Measurements from ENCODE around the gene DQX1. TPM values are rescaled to one million over a fixed set of nuclear protein-coding genes. Genes with fewer than 3 reads are reported as not detected.

DQX1 gene
- total and polyA plus RNA-seq, 2 of the 4 experiments (the other 2 are of a cell fraction), result 0.07 TPM; not detected in 1

DNA sequence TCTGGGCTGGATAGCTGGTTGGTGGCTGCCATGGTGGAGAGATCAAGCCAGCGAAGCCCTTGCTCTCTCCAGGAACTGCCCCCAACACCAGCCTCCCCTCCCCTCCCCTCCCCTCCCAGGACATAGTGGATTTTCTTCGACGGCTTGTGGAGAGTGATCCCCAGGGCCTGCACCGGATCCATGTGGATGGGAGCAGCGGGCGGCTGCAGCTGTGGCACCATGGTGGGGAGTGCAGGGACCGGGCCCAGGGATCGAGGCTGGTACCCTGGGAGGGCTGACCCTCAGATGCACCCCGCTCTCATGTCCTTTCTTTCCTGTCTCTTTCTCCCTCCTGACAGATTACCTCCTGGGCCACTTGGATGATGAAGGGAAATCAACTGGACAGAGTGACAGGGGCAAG is 36.1 kb downstream of the DQX1 start:
- in situ Hi-C loops (cut with MboI; ENCODE audit: low sequenced_read_pairs), result loop anchor here (25.0 kb wide), 1 partner anchor 372 kb away; no protein-coding TSS in a partner anchor
- ChIA-PET POLR2A (ENCODE audit: unreplicated experiment) (no interaction called here), CTCF (no interaction called here)
- Histone ChIP-seq H4K91ac (ENCODE audit: insufficient read depth, low read depth, low read length) (no peak overlapping the region), H2BK120ac (ENCODE audit: low read depth, low read length) (no peak overlapping the region), H3K9ac (ENCODE audit: low read depth, low read length) (no peak overlapping the region), H4K20me1 (ENCODE audit: insufficient read depth, low read length) (no peaks in the 10 kb centered on the region; the same call in 1 of the 2 replicates), H2BK5ac (ENCODE audit: low read depth, low read length, poor library complexity, severe bottlenecking) (no peak overlapping the region), H3K27me3 (ENCODE audit: control insufficient read depth, insufficient read depth, low read length) (no peaks in the 10 kb centered on the region), H3K4me1 (ENCODE audit: control insufficient read depth, insufficient read depth, low read length) (peaks cover 5% of the 10 kb centered on the region; the same call in 1 of the 2 replicates), H3K4ac (ENCODE audit: low read depth, low read length) (no peak overlapping the region), H2AFZ (replicated peaks; ENCODE audit: low read length, poor library complexity) (no peak overlapping the region), H4K8ac (ENCODE audit: low read depth in 2 of 2, low read length in 2 of 2) (no peak overlapping the region), H3K14ac (replicated peaks; ENCODE audit: low read depth, low read length) (no peak overlapping the region), H3K4me2 (ENCODE audit: low read depth, low read length) (no peak overlapping the region), H2AK5ac (ENCODE audit: low read depth, low read length) (no peak overlapping the region), H3K4me3 (ENCODE audit: insufficient read depth, low read depth, low read length) (no peak overlapping the region), H2BK15ac (ENCODE audit: low read depth, low read length) (no peak overlapping the region), H4K5ac (ENCODE audit: low read depth, low read length) (no peak overlapping the region), H2BK20ac (ENCODE audit: low read depth, low read length) (no peak overlapping the region), H3K27ac (ENCODE audit: insufficient read depth, low read length) (no peak overlapping the region), H3K18ac (ENCODE audit: low read depth, low read length) (no peak overlapping the region), H3K36me3 (ENCODE audit: control insufficient read depth, insufficient read depth, low read length) (peaks cover 45% of the 10 kb centered on the region), H3K9me1 (ENCODE audit: insufficient read depth, low read length) (peaks cover 9% of the 10 kb centered on the region; the same call in 1 of the 2 replicates), H3K9me3 (ENCODE audit: control insufficient read depth, insufficient read depth, low read length) (no peaks in the 10 kb centered on the region), H3K23ac (ENCODE audit: low read depth, low read length) (no peak overlapping the region), H2AK9ac (replicated peaks; ENCODE audit: low read depth, low read length, poor library complexity) (no peak overlapping the region), H3K56ac (ENCODE audit: extremely low read depth, insufficient read depth, low read length) (no peak overlapping the region), H3K79me1 (ENCODE audit: low read depth in 1 of 2, low read length in 2 of 2) (peaks cover 15 to 35% of the 10 kb centered on the region in 2 experiments)
- dilution Hi-C loops (cut with HindIII; ENCODE audit: low sequenced_read_pairs, unreplicated experiment), result no loop called here
- intact Hi-C loops (cut with micrococcal nuclease), result no loop called here
- TF ChIP-seq RCOR1 (IDR thresholded peaks at IDR 0.05; ENCODE audit: insufficient replicate concordance, low read length) (no peak), SMC3 (IDR thresholded peaks at IDR 0.05; ENCODE audit: low read depth, low read length) (no peak), MXI1 (IDR thresholded peaks at IDR 0.05; ENCODE audit: borderline replicate concordance, low read depth, low read length) (no peak), BHLHE40 (IDR thresholded peaks at IDR 0.05; ENCODE audit: low read depth, low read length) (no peak), NFE2L2 (IDR thresholded peaks at IDR 0.05; ENCODE audit: low read depth, low read length) (no peak), POLR2A (IDR thresholded peaks at IDR 0.05; ENCODE audit: low read depth, low read length) (no peak), CHD1 (IDR thresholded peaks at IDR 0.05; ENCODE audit: low read depth, low read length) (no peak)
- TF ChIP-seq, protein P1, sequence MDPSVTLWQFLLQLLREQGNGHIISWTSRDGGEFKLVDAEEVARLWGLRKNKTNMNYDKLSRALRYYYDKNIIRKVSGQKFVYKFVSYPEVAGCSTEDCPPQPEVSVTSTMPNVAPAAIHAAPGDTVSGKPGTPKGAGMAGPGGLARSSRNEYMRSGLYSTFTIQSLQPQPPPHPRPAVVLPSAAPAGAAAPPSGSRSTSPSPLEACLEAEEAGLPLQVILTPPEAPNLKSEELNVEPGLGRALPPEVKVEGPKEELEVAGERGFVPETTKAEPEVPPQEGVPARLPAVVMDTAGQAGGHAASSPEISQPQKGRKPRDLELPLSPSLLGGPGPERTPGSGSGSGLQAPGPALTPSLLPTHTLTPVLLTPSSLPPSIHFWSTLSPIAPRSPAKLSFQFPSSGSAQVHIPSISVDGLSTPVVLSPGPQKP (IDR thresholded peaks at IDR 0.05; ENCODE audit: borderline replicate concordance, low read depth, low read length), result no peak
- TF ChIP-seq, protein P2, sequence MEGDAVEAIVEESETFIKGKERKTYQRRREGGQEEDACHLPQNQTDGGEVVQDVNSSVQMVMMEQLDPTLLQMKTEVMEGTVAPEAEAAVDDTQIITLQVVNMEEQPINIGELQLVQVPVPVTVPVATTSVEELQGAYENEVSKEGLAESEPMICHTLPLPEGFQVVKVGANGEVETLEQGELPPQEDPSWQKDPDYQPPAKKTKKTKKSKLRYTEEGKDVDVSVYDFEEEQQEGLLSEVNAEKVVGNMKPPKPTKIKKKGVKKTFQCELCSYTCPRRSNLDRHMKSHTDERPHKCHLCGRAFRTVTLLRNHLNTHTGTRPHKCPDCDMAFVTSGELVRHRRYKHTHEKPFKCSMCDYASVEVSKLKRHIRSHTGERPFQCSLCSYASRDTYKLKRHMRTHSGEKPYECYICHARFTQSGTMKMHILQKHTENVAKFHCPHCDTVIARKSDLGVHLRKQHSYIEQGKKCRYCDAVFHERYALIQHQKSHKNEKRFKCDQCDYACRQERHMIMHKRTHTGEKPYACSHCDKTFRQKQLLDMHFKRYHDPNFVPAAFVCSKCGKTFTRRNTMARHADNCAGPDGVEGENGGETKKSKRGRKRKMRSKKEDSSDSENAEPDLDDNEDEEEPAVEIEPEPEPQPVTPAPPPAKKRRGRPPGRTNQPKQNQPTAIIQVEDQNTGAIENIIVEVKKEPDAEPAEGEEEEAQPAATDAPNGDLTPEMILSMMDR (conservative IDR thresholded peaks at IDR 0.05; ENCODE audit: low read depth, low read length), result no peak
- no CpG with 5 or more reads among the region's 9 CpGs for WGBS, 2 experiments (ENCODE audit: extremely low coverage in 2 of 2, insufficient read length in 1 of 2)
- no peak for DNase-seq
- no peak for ATAC-seq (ENCODE audit: low read depth)
- no TSS peak for BruUV-seq (replicated peaks)

Data from IMR-90 (cell line).